Measurements from ENCODE around the gene GLRX3. TPM values are rescaled to one million over a fixed set of nuclear protein-coding genes. Genes with fewer than 3 reads are reported as not detected.

The GLRX3 gene
- total RNA-seq, 1 experiment from 2014 or later, result 86.8 TPM

DNA sequence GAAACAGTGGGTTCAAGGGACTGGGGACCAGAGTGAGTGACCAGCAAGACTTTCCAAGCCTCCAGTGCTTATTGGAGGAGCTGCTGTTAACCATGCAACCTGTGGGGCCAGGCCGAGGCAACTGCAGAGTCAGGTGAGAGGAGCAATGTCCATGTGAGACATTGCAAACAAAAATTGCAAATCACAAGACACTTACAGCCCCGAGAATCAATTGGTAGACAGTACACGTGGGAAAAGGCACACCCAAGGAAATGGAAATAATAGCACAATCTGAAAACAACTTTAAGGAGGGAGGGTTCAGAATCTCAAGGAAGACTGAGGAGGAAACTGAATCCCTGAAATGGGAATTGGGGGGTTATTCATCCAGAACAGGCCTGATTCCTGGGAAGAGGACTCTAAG is 72.6 kb downstream of the GLRX3 start:
- Histone ChIP-seq H3K27me3 (ENCODE audit: low read length) (no peaks in the 10 kb centered on the region), H3K9ac (ENCODE audit: low read length) (no peak overlapping the region)

DNA sequence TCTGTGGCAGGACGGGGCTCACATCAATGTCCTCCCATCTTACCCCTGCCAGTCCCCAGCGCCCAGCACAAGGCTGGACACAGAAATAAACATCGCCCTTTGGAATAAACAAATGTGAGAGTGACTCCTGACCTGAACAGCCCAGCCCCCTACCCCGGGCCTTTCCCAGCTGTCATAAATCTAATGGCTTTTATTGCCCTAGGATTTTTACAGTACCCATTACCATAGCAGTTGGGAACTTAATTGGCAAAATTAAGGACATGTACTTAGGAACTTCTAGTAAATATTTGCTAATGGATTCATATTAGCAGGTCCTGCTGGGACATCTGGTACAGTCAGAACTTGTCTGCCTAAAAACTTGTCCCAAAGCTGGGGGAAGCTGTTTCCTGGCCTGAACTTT is 76.6 kb downstream of the GLRX3 start:
- Histone ChIP-seq H3K79me2 (ENCODE audit: low read length) (no peaks in the 10 kb centered on the region), H3K36me3 (ENCODE audit: insufficient read depth, low read length) (no peaks in the 10 kb centered on the region), H3K4me2 (ENCODE audit: low read depth, low read length, poor library complexity, severe bottlenecking) (no peak overlapping the region), H3K9ac (ENCODE audit: low read length) (no peak overlapping the region), H2AFZ (ENCODE audit: low read length) (no peak overlapping the region), H3K4me3 (ENCODE audit: low read length) (no peak overlapping the region), H4K20me1 (ENCODE audit: insufficient read depth, low read depth, low read length) (no peaks in the 10 kb centered on the region), H3K4me1 (ENCODE audit: low read length) (no peaks in the 10 kb centered on the region), H3K9me3 (ENCODE audit: low read length) (no peaks in the 10 kb centered on the region), H3K27me3 (ENCODE audit: low read length) (no peaks in the 10 kb centered on the region), H3K9me2 (replicated peaks; ENCODE audit: insufficient read depth, low read length) (no peaks in the 10 kb centered on the region), H3K27ac (ENCODE audit: low read length) (no peak overlapping the region)
- DNase-seq, result no peak

More for the DNA sequence above, 72.6 kb downstream of the GLRX3 start:
- Histone ChIP-seq H3K4me2 (ENCODE audit: low read depth, low read length, poor library complexity, severe bottlenecking) (no peak overlapping the region), H2AFZ (ENCODE audit: low read length) (no peak overlapping the region), H4K20me1 (ENCODE audit: insufficient read depth, low read depth, low read length) (no peaks in the 10 kb centered on the region), H3K79me2 (ENCODE audit: low read length) (no peaks in the 10 kb centered on the region), H3K36me3 (ENCODE audit: insufficient read depth, low read length) (no peaks in the 10 kb centered on the region), H3K27ac (ENCODE audit: low read length) (no peak overlapping the region), H3K9me2 (replicated peaks; ENCODE audit: insufficient read depth, low read length) (no peaks in the 10 kb centered on the region), H3K9me3 (ENCODE audit: low read length) (no peaks in the 10 kb centered on the region), H3K4me3 (ENCODE audit: low read length) (no peak overlapping the region), H3K4me1 (ENCODE audit: low read length) (no peaks in the 10 kb centered on the region)
- no peak for DNase-seq

DNA sequence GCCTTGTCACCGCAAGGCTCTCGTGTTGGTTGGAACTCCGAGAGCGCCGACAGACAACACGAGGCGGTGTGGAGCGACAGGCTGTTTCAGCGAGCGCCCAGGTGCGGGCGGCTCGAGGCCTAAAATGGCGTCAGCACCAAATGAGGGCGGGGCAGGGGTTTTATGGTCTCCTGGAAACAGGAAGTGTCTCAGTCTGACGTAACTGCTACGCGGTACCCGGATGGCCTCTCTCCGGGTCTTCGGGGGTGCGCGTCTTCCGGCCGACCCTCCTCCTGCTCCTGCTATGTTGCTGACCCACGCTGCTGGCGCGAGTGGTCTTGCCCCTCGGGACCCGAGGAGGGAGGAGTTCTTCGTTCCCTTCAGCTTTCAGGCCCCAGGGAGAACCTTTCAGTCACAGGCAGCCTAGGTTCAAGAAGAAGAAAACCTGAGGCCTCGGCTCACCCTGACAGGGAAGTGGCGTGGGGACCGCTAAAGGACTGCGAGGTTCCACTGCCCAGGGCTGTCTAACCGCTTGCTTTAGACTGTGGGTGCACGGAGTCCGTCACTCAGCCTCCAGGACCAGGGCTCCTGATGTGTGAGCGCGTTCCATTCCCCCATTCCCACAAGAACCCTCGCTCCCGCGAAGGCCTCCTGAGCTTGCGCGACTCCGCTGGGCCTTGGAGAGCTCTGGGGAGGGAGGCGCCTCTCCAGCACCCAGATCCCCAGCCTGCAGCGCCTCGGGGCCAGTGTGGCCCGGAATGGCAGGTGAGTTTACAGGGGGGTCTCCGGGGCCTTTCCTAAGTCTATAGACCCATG is 77.3 kb downstream of the GLRX3 start:
- no peaks in the 10 kb centered on the region for H3K27me3 ChIP-seq (ENCODE audit: low read length)
- H3K4me2 ChIP-seq (ENCODE audit: low read depth, low read length, poor library complexity, severe bottlenecking), result no peak overlapping the region
- no peaks in the 10 kb centered on the region for H3K9me2 ChIP-seq (replicated peaks; ENCODE audit: insufficient read depth, low read length)

DNA sequence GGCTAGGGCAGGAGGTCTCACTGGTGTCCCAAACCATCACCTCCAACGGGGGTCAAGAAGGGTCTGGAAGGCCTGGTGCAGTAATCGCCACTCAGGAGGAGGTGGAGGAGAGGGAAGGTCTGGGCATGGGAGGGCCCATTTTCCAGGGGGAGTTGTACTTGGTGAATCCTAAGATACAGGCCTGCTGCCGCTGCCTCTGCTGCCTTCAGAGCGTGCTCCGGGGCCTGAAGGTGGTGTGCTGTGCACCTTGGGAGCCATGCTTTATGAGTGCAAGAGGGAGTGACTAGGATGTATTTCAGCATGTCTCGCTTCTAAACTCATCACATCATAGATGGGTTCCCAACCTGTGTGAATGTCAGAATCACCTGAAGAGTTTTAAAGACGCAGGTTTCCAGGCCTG is 78.2 kb downstream of the GLRX3 start:
- no peaks in the 10 kb centered on the region for H4K20me1 ChIP-seq (ENCODE audit: insufficient read depth, low read depth, low read length)
- H3K9me2 ChIP-seq (replicated peaks; ENCODE audit: insufficient read depth, low read length), result no peaks in the 10 kb centered on the region
- no peak overlapping the region for H3K27ac ChIP-seq (ENCODE audit: low read length)
- H3K4me1 ChIP-seq (ENCODE audit: low read length), result no peaks in the 10 kb centered on the region
- H3K4me2 ChIP-seq (ENCODE audit: low read depth, low read length, poor library complexity, severe bottlenecking), result no peak overlapping the region
- H3K79me2 ChIP-seq (ENCODE audit: low read length), result no peaks in the 10 kb centered on the region
- H3K9me3 ChIP-seq (ENCODE audit: low read length), result no peaks in the 10 kb centered on the region
- no peaks in the 10 kb centered on the region for H3K36me3 ChIP-seq (ENCODE audit: insufficient read depth, low read length)
- H2AFZ ChIP-seq (ENCODE audit: low read length), result no peak overlapping the region
- H3K4me3 ChIP-seq (ENCODE audit: low read length), result no peak overlapping the region
- no peaks in the 10 kb centered on the region for H3K27me3 ChIP-seq (ENCODE audit: low read length)
- H3K9ac ChIP-seq (ENCODE audit: low read length), result no peak overlapping the region
- DNase-seq, result no peak

More for the DNA sequence above, 77.3 kb downstream of the GLRX3 start:
- Histone ChIP-seq H4K20me1 (ENCODE audit: insufficient read depth, low read depth, low read length) (no peaks in the 10 kb centered on the region), H3K79me2 (ENCODE audit: low read length) (no peaks in the 10 kb centered on the region), H3K4me3 (ENCODE audit: low read length) (no peak overlapping the region), H3K36me3 (ENCODE audit: insufficient read depth, low read length) (no peaks in the 10 kb centered on the region), H3K9ac (ENCODE audit: low read length) (no peak overlapping the region), H3K27ac (ENCODE audit: low read length) (no peak overlapping the region), H2AFZ (ENCODE audit: low read length) (no peak overlapping the region), H3K9me3 (ENCODE audit: low read length) (no peaks in the 10 kb centered on the region), H3K4me1 (ENCODE audit: low read length) (no peaks in the 10 kb centered on the region)
- DNase-seq, result no peak

DNA sequence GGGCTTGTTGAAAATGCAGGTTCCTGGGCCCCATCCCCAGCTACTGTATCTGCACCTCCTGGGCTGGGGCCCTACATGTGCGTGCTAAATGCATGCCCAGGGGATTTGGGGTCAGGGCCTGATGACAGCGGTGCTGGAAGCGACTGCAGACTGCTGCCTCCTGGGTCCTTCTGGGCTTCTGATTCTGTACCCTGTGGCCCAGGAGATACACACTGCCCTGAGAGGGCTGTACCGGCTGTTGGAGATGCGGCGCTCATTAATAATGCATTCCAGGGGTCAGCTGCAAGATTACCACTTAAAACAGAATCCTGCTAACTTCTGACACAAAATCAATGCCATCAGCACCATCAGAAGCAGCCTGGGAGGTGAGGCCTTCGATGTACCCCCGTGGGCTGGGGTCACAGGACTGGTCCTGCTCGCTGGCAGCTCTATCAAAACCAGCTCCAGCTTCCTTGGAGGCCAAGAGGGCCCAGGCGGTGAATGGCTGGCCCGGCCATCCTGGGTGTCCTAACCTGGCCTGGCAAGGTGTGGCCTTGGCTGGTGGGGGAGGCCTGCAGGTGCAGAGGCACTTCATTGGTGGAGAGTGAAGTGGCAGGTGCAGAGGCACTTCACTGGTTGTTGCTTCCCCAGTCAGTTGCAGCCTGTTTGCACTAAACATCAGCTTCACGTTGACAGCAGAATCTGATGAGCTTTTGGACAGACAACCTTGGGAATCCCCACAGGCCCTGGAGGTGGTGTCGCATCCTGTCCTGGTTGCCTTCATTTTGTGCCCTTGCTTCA is 79.2 kb downstream of the GLRX3 start:
- no peak for DNase-seq

DNA sequence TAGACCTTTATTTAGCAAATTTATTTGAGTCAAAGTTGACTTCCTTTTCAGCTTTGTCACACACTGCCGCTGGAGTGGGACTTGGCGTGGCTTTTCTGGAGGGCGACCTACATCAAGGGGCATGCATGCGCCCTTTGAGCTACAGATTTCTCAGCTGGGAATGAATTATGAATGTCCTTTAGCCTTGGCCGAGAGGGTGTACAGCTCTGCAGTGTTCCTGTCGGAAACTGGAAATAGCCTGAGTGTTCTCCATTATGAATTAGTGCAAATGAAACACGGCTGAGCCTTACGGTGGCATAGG is 79.7 kb downstream of the GLRX3 start:
- no peaks in the 10 kb centered on the region for H3K36me3 ChIP-seq (ENCODE audit: insufficient read depth, low read length)
- H3K4me2 ChIP-seq (ENCODE audit: low read depth, low read length, poor library complexity, severe bottlenecking), result no peak overlapping the region
- H3K4me3 ChIP-seq (ENCODE audit: low read length), result no peak overlapping the region
- no peak for DNase-seq
- no peaks in the 10 kb centered on the region for H3K9me3 ChIP-seq (ENCODE audit: low read length)
- no peaks in the 10 kb centered on the region for H3K79me2 ChIP-seq (ENCODE audit: low read length)
- no peak overlapping the region for H2AFZ ChIP-seq (ENCODE audit: low read length)
- no peak overlapping the region for H3K27ac ChIP-seq (ENCODE audit: low read length)
- no peak overlapping the region for H3K9ac ChIP-seq (ENCODE audit: low read length)
- H3K9me2 ChIP-seq (replicated peaks; ENCODE audit: insufficient read depth, low read length), result no peaks in the 10 kb centered on the region
- H3K27me3 ChIP-seq (ENCODE audit: low read length), result no peaks in the 10 kb centered on the region
- no peaks in the 10 kb centered on the region for H3K4me1 ChIP-seq (ENCODE audit: low read length)
- H4K20me1 ChIP-seq (ENCODE audit: insufficient read depth, low read depth, low read length), result 0 out of 2 replicates have a peak, but pooled peaks cover 7% of the 10 kb centered on the region

More for the DNA sequence above, 79.2 kb downstream of the GLRX3 start:
- Histone ChIP-seq H2AFZ (ENCODE audit: low read length) (no peak overlapping the region), H3K4me1 (ENCODE audit: low read length) (no peaks in the 10 kb centered on the region), H3K9ac (ENCODE audit: low read length) (no peak overlapping the region), H3K9me3 (ENCODE audit: low read length) (no peaks in the 10 kb centered on the region), H3K4me2 (ENCODE audit: low read depth, low read length, poor library complexity, severe bottlenecking) (no peak overlapping the region), H3K27ac (ENCODE audit: low read length) (no peak overlapping the region), H3K79me2 (ENCODE audit: low read length) (no peaks in the 10 kb centered on the region), H4K20me1 (ENCODE audit: insufficient read depth, low read depth, low read length) (0 out of 2 replicates have a peak, but pooled peaks cover 3% of the 10 kb centered on the region), H3K4me3 (ENCODE audit: low read length) (no peak overlapping the region), H3K9me2 (replicated peaks; ENCODE audit: insufficient read depth, low read length) (no peaks in the 10 kb centered on the region), H3K36me3 (ENCODE audit: insufficient read depth, low read length) (no peaks in the 10 kb centered on the region), H3K27me3 (ENCODE audit: low read length) (no peaks in the 10 kb centered on the region)

DNA sequence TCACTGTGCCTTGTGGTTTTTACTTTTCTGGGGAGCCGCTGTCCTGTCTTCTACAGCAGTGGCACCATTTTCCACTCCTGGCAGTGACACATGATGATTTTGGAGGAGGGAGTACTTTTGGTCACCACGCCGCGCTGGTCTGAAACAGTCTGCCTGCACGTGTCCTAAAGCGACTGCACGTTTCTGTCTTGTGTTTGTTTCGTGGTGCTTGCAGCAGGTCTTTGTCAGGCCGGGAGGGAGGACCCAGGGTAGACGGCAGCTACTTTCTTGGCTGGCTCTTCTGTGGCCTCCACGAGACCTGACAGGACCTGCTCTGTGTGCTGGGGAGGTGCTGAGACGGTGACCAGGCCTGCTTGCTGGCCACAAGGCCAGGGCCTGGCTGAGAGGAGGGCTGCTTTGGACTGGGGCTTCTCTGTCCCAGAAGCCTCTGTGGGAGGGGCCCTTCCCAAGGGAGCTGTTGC is 82.0 kb downstream of the GLRX3 start:
- H3K27me3 ChIP-seq (ENCODE audit: low read length), result no peaks in the 10 kb centered on the region
- H3K79me2 ChIP-seq (ENCODE audit: low read length), result no peaks in the 10 kb centered on the region
- no peaks in the 10 kb centered on the region for H3K9me3 ChIP-seq (ENCODE audit: low read length)
- H3K9me2 ChIP-seq (replicated peaks; ENCODE audit: insufficient read depth, low read length), result no peaks in the 10 kb centered on the region
- H4K20me1 ChIP-seq (ENCODE audit: insufficient read depth, low read depth, low read length), result 0 out of 2 replicates have a peak, but pooled peaks cover 7% of the 10 kb centered on the region
- H3K9ac ChIP-seq (ENCODE audit: low read length), result no peak overlapping the region
- peaks cover 7% of the 10 kb centered on the region for H3K4me1 ChIP-seq (ENCODE audit: low read length)
- no peak overlapping the region for H2AFZ ChIP-seq (ENCODE audit: low read length)
- DNase-seq, result no peak
- no peak overlapping the region for H3K4me2 ChIP-seq (ENCODE audit: low read depth, low read length, poor library complexity, severe bottlenecking)
- H3K36me3 ChIP-seq (ENCODE audit: insufficient read depth, low read length), result no peaks in the 10 kb centered on the region
- H3K4me3 ChIP-seq (ENCODE audit: low read length), result no peak overlapping the region
- no peak overlapping the region for H3K27ac ChIP-seq (ENCODE audit: low read length)

DNA sequence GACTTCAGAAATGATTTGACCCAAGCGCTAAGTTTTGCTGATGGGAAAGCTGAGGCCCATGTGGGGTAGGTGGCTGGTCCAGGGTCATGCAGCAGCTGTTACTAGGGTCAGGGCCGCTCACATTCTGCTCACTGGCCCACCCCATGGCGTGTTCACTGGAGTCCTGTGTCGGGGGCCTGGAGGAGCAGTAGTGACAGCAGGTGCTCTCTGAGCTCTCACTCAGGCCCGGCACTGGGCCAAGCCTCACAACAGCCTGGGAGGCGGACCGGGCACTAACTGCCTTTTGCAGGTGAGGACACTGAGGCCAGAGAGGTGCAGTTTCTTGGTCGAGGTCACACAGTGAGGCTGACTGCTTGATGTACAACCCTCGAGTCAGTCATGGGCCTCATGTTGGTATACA is 82.7 kb downstream of the GLRX3 start:
- Histone ChIP-seq H3K4me1 (ENCODE audit: low read length) (peaks cover 7% of the 10 kb centered on the region), H3K9me3 (ENCODE audit: low read length) (no peaks in the 10 kb centered on the region), H2AFZ (ENCODE audit: low read length) (no peak overlapping the region), H3K9me2 (replicated peaks; ENCODE audit: insufficient read depth, low read length) (no peaks in the 10 kb centered on the region), H3K36me3 (ENCODE audit: insufficient read depth, low read length) (no peaks in the 10 kb centered on the region), H3K4me2 (ENCODE audit: low read depth, low read length, poor library complexity, severe bottlenecking) (no peak overlapping the region), H4K20me1 (ENCODE audit: insufficient read depth, low read depth, low read length) (0 out of 2 replicates have a peak, but pooled peaks cover 7% of the 10 kb centered on the region), H3K27me3 (ENCODE audit: low read length) (no peaks in the 10 kb centered on the region), H3K79me2 (ENCODE audit: low read length) (no peaks in the 10 kb centered on the region), H3K9ac (ENCODE audit: low read length) (no peak overlapping the region), H3K27ac (ENCODE audit: low read length) (no peak overlapping the region), H3K4me3 (ENCODE audit: low read length) (no peak overlapping the region)
- no peak for DNase-seq

All from Karpas-422 (cell line).